Body of pancreas (tissue), 4 donors: ENCODE data around the gene SLC6A2. TPM values are rescaled to one million over a fixed set of nuclear protein-coding genes. Genes with fewer than 3 reads are reported as not detected.

Experiments
- ATAC-seq: fragments of 150-250 bp; one replicate; pipeline ENCODE4 v1.9.1; 2016
- DNase-seq, 4 donors: peaks; one replicate each; pipeline ENCODE4 v3.0.0-alpha.2; 2019
- H3K27ac ChIP-seq, 4 donors: fragments of 200-600 bp; sonication (generic); 1 replicate in 3 of 4; 2 replicates in 1 of 4; pipeline versions ENCODE4 v1.5.1 to v1.6.1; 2016 to 2019; ENCODE audit warnings: mild to moderate bottlenecking in 1 of 4, mixed read lengths in 1 of 4, moderate library complexity in 1 of 4
- H3K27me3 ChIP-seq, 2 donors: fragments of 200-600 bp; sonication (generic); one replicate each; pipeline ENCODE4 v1.6.0; 2016; ENCODE audit warnings: mild to moderate bottlenecking in 1 of 2
- H3K36me3 ChIP-seq, 2 donors: fragments of 200-600 bp; sonication (generic); replicated peaks in 1 of 2; 2 replicates each; pipeline ENCODE4 v1.5.1; 2016; ENCODE audit warnings: low read depth in 2 of 2; ENCODE audit not compliant: insufficient read depth in 1 of 2
- H3K4me1 ChIP-seq: fragments of 200-600 bp; sonication (generic); one replicate; pipeline ENCODE4 v1.6.0; 2016
- H3K4me3 ChIP-seq, 2 donors: fragments of 200-600 bp; sonication (generic); 1 replicate in 1 of 2; 2 replicates in 1 of 2; pipeline ENCODE4 v1.5.1; 2016 to 2019
- H3K9me3 ChIP-seq, 3 donors: fragments of 200-600 bp; sonication (generic); 1 replicate in 2 of 3; 2 replicates in 1 of 3; pipeline ENCODE4 v1.5.1; 2016
- POLR2A ChIP-seq, 3 donors: fragments of 450-650 bp; IDR thresholded peaks; one replicate each; pipeline ENCODE4 v1.6.1; 2016; ENCODE audit warnings: antibody characterized with exemption in 3 of 3, mild to moderate bottlenecking in 2 of 3
- WGBS, 2 donors: methylation state at CpG; one replicate each; pipeline ENCODE4 v1.1.5; 2017; 5-methylcytosine and 5-hydroxymethylcytosine counted together
- intact Hi-C: fragments of 100-400 bp; cut with DNase I; formaldehyde crosslinking; loops from one replicate; pipeline ENCODE4 v1.15.1; 2023
- total RNA-seq, 2 donors: library from RNA; depleted of rRNA; stranded (reverse); fragments of >200 nt; gene quantifications; one replicate each; pipeline ENCODE4 v1.1.0, GENCODE V29; 2016
- TF ChIP-seq, protein P1 (sequence below), 7 experiments: fragments of 450-650 bp in 4 of 7; fragments of 200-600 bp in 3 of 7; sonication (generic) in 3 of 7; IDR thresholded peaks; one replicate each; pipeline ENCODE4 v1.5.1; 2016 to 2019; ENCODE audit warnings: antibody characterized with exemption in 7 of 7

Gene SLC6A2
- total RNA-seq, 2 donors from 2014 or later: not detected

- WGBS, 2 donors: 39 to 50% methylated on average over 2 of the region's 2 CpGs
- Histone ChIP-seq H3K4me1 (no peaks in the 10 kb centered on the region), H3K27ac (no peak overlapping the region), H3K36me3 (no peaks in the 10 kb centered on the region), H3K4me3 (no peak overlapping the region), H3K27me3 (no peaks in the 10 kb centered on the region), H3K9me3 (no peaks in the 10 kb centered on the region)
- no peak for DNase-seq
- ATAC-seq: no peak
- TF ChIP-seq, protein P1, sequence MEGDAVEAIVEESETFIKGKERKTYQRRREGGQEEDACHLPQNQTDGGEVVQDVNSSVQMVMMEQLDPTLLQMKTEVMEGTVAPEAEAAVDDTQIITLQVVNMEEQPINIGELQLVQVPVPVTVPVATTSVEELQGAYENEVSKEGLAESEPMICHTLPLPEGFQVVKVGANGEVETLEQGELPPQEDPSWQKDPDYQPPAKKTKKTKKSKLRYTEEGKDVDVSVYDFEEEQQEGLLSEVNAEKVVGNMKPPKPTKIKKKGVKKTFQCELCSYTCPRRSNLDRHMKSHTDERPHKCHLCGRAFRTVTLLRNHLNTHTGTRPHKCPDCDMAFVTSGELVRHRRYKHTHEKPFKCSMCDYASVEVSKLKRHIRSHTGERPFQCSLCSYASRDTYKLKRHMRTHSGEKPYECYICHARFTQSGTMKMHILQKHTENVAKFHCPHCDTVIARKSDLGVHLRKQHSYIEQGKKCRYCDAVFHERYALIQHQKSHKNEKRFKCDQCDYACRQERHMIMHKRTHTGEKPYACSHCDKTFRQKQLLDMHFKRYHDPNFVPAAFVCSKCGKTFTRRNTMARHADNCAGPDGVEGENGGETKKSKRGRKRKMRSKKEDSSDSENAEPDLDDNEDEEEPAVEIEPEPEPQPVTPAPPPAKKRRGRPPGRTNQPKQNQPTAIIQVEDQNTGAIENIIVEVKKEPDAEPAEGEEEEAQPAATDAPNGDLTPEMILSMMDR (IDR thresholded peaks at IDR 0.05): no peak
- no peak for TF ChIP-seq POLR2A (IDR thresholded peaks at IDR 0.05)
- intact Hi-C loops: no loop called here
Observed at GRCh38 chr16:55734665-55735064, 78.9 kb downstream of the SLC6A2 start.

- ATAC-seq (no peak), DNase-seq (no peak)
- TF ChIP-seq POLR2A (IDR thresholded peaks at IDR 0.05): no peak
- TF ChIP-seq, protein P1 (IDR thresholded peaks at IDR 0.05): no peak
- intact Hi-C loops: no loop called here
- Histone ChIP-seq H3K9me3 (no peaks in the 10 kb centered on the region), H3K27me3 (no peaks in the 10 kb centered on the region), H3K27ac (no peak overlapping the region), H3K36me3 (no peaks in the 10 kb centered on the region), H3K4me1 (no peaks in the 10 kb centered on the region), H3K4me3 (no peak overlapping the region)
- WGBS, 2 donors: 82 to 87% methylated on average over 4 of the region's 4 CpGs
Observed at GRCh38 chr16:55735120-55735781, 79.5 kb downstream of the SLC6A2 start.

GRCh38 chr16:55736671-55737070 lies 80.9 kb downstream of the SLC6A2 start:
- no peaks in the 10 kb centered on the region for H3K27me3 ChIP-seq
- H3K4me3 ChIP-seq: no peak overlapping the region
- H3K9me3 ChIP-seq: no peaks in the 10 kb centered on the region
- no peaks in the 10 kb centered on the region for H3K36me3 ChIP-seq
- 32 to 41% methylated on average over 4 of the region's 4 CpGs for WGBS, 2 donors
- no peak overlapping the region for H3K27ac ChIP-seq
- TF ChIP-seq POLR2A (IDR thresholded peaks at IDR 0.05): no peak
- TF ChIP-seq, protein P1 (IDR thresholded peaks at IDR 0.05): no peak
- intact Hi-C loops: no loop called here
- H3K4me1 ChIP-seq: no peaks in the 10 kb centered on the region
- DNase-seq (no peak), ATAC-seq (no peak)

GRCh38 chr16:55737318-55737717 lies 81.5 kb downstream of the SLC6A2 start:
- no peak overlapping the region for H3K4me3 ChIP-seq
- ATAC-seq (no peak), DNase-seq (no peak)
- no peak for TF ChIP-seq POLR2A (IDR thresholded peaks at IDR 0.05)
- TF ChIP-seq, protein P1 (IDR thresholded peaks at IDR 0.05): no peak
- no peaks in the 10 kb centered on the region for H3K9me3 ChIP-seq
- 61 to 65% methylated on average over 3 of the region's 3 CpGs for WGBS, 2 donors
- no peaks in the 10 kb centered on the region for H3K4me1 ChIP-seq
- no peaks in the 10 kb centered on the region for H3K36me3 ChIP-seq
- H3K27me3 ChIP-seq: no peaks in the 10 kb centered on the region
- H3K27ac ChIP-seq: no peak overlapping the region
- intact Hi-C loops: no loop called here

GRCh38 chr16:55737966-55738365 lies 82.2 kb downstream of the SLC6A2 start:
- intact Hi-C loops: no loop called here
- H3K36me3 ChIP-seq: no peaks in the 10 kb centered on the region
- no peaks in the 10 kb centered on the region for H3K27me3 ChIP-seq
- 72 to 77% methylated on average over 9 of the region's 9 CpGs for WGBS, 2 donors
- TF ChIP-seq, protein P1 (IDR thresholded peaks at IDR 0.05): no peak
- TF ChIP-seq POLR2A (IDR thresholded peaks at IDR 0.05): no peak
- no peak for ATAC-seq
- H3K27ac ChIP-seq: no peak overlapping the region
- H3K4me3 ChIP-seq: no peak overlapping the region
- no peak for DNase-seq
- H3K9me3 ChIP-seq: no peaks in the 10 kb centered on the region
- no peaks in the 10 kb centered on the region for H3K4me1 ChIP-seq
